GM23248 (cell line): Measurements from ENCODE around the gene TMED4. TPM values are rescaled to one million over a fixed set of nuclear protein-coding genes. Genes with fewer than 3 reads are reported as not detected.
"Not testable (repeated sequence)": the region's sequence is repeated elsewhere in the genome, so short reads cannot be mapped to it uniquely, and the experiment has no call there.

Source experiments
- DNase-seq: peaks from one replicate; pipeline ENCODE4 v3.0.0-alpha.2; 2015
- H2AFZ ChIP-seq: fragments of 200-600 bp; sonication (generic); 2 replicates; pipeline ENCODE4 v1.6.1; 2016; ENCODE audit warnings: antibody characterized with exemption
- H3F3A ChIP-seq: fragments of 200-600 bp; sonication (generic); 2 replicates; pipeline ENCODE4 v1.6.1; 2016; ENCODE audit warnings: mild to moderate bottlenecking, antibody characterized with exemption, mixed run types; ENCODE audit not compliant: insufficient read depth
- H3K27ac ChIP-seq: fragments of 200-600 bp; sonication (generic); 2 replicates; pipeline ENCODE4 v1.5.1; 2016; ENCODE audit warnings: mild to moderate bottlenecking
- H3K27me3 ChIP-seq: fragments of 200-600 bp; sonication (generic); replicated peaks from 2 replicates; pipeline ENCODE4 v1.6.1; 2016; ENCODE audit warnings: mild to moderate bottlenecking; ENCODE audit not compliant: insufficient read depth
- H3K36me3 ChIP-seq: fragments of 200-600 bp; sonication (generic); 2 replicates; pipeline ENCODE4 v1.6.1; 2016; ENCODE audit warnings: low read depth, mild to moderate bottlenecking
- H3K4me1 ChIP-seq: fragments of 200-600 bp; sonication (generic); 2 replicates; pipeline ENCODE4 v1.6.1; 2016; ENCODE audit warnings: mild to moderate bottlenecking; ENCODE audit not compliant: insufficient read depth
- H3K4me2 ChIP-seq: fragments of 200-600 bp; sonication (generic); one replicate; pipeline ENCODE4 v1.6.1; 2016; ENCODE audit warnings: mild to moderate bottlenecking; ENCODE audit not compliant: unreplicated experiment
- H3K4me3 ChIP-seq: fragments of 200-600 bp; sonication (generic); 2 replicates; pipeline ENCODE4 v1.5.1; 2016; ENCODE audit warnings: mild to moderate bottlenecking
- H3K79me2 ChIP-seq: fragments of 200-600 bp; sonication (generic); 2 replicates; pipeline ENCODE4 v1.6.1; 2016; ENCODE audit warnings: mild to moderate bottlenecking; ENCODE audit not compliant: insufficient read depth
- H3K9ac ChIP-seq: fragments of 200-600 bp; sonication (generic); 2 replicates; pipeline ENCODE4 v1.6.1; 2016; ENCODE audit warnings: mild to moderate bottlenecking
- H3K9me2 ChIP-seq: fragments of 200-600 bp; sonication (generic); 2 replicates; pipeline ENCODE4 v1.6.1; 2016; ENCODE audit warnings: mixed run types, mild to moderate bottlenecking, moderate library complexity; ENCODE audit not compliant: insufficient read depth
- H3K9me3 ChIP-seq: fragments of 200-600 bp; sonication (generic); one replicate; pipeline ENCODE4 v1.6.1; 2017; ENCODE audit warnings: low read depth
- H4K20me1 ChIP-seq: fragments of 200-600 bp; sonication (generic); 2 replicates; pipeline ENCODE4 v1.6.0; 2016; ENCODE audit not compliant: insufficient read depth
- EZH2 ChIP-seq: fragments of 200-600 bp; sonication (generic); IDR thresholded peaks from 2 replicates; pipeline ENCODE4 v1.6.1; 2018; ENCODE audit warnings: antibody characterized with exemption, mild to moderate bottlenecking; ENCODE audit not compliant: insufficient read depth, poor library complexity, severe bottlenecking
- EZH2phosphoT487 ChIP-seq: fragments of 200-600 bp; sonication (generic); IDR thresholded peaks from 2 replicates; pipeline ENCODE4 v1.6.1; 2018; ENCODE audit warnings: antibody characterized with exemption, moderate library complexity, mild to moderate bottlenecking, low read depth; ENCODE audit not compliant: insufficient read depth
- WGBS, 2 experiments: methylation state at CpG; one replicate each; pipeline ENCODE4 v1.1.6; 2015 to 2017; ENCODE audit warnings: low lambda C conversion rate in 2 of 2, low coverage in 1 of 2; ENCODE audit errors: missing lambda C conversion rate in 2 of 2; 5-methylcytosine and 5-hydroxymethylcytosine counted together
- in situ Hi-C: fragments of 300-500 bp; cut with MboI; formaldehyde crosslinking; loops from 2 replicates; pipeline ENCODE4 v1.15.0; 2020
- polyA plus RNA-seq: library from polyadenylated mRNA; unstranded; fragments of >200 nt; fragmentation: Nextera tagmentation; extraction: Ambion mirVana; gene quantifications from 2 replicates; pipeline ENCODE4 v1.2.1, GENCODE V29; 2016
- total RNA-seq: library from RNA; depleted of rRNA; stranded (reverse); fragments of >200 nt; shearing (Covaris generic); gene quantifications from 2 replicates; pipeline ENCODE4 v1.2.3, GENCODE V29; 2014

Gene TMED4
- total and polyA plus RNA-seq, 2 experiments from 2014 or later = 78.2 to 201 TPM

GRCh38 chr7:44559485-44559884, 22.5 kb downstream of the TMED4 start:
- no peaks in the 10 kb centered on the region for H3K27me3 ChIP-seq
- H3K9me3 ChIP-seq = no peaks in the 10 kb centered on the region
- TF ChIP-seq EZH2 (no peak), EZH2phosphoT487 (no peak)
- H3F3A ChIP-seq = no peaks in the 10 kb centered on the region
- H3K27ac ChIP-seq = no peak overlapping the region
- no peak overlapping the region for H2AFZ ChIP-seq
- no peaks in the 10 kb centered on the region for H3K9me2 ChIP-seq
- H3K36me3 ChIP-seq = peaks cover under 1% of the 10 kb centered on the region; the same call in 1 of the 2 replicates
- no peak overlapping the region for H3K4me3 ChIP-seq
- no peak overlapping the region for H3K9ac ChIP-seq
- in situ Hi-C loops = no loop called here
- H3K4me1 ChIP-seq = no peaks in the 10 kb centered on the region
- H3K79me2 ChIP-seq = no peaks in the 10 kb centered on the region
- H3K4me2 ChIP-seq = no peak overlapping the region
- WGBS, 2 experiments = 74 to 76% methylated on average over 4 of the region's 4 CpGs
- H4K20me1 ChIP-seq = no peaks in the 10 kb centered on the region
- no peak for DNase-seq

GRCh38 chr7:44557485-44557884, 24.5 kb downstream of the TMED4 start:
- no peaks in the 10 kb centered on the region for H3K79me2 ChIP-seq
- no peak for DNase-seq
- H3K9me3 ChIP-seq = no peaks in the 10 kb centered on the region
- no peaks in the 10 kb centered on the region for H4K20me1 ChIP-seq
- no peak overlapping the region for H3K4me3 ChIP-seq
- WGBS, 2 experiments = 81 to 82% methylated on average over 2 of the region's 2 CpGs
- no peak for TF ChIP-seq EZH2phosphoT487
- TF ChIP-seq EZH2 = no peak
- H3K4me1 ChIP-seq = no peaks in the 10 kb centered on the region
- no peaks in the 10 kb centered on the region for H3K9me2 ChIP-seq
- H3K27ac ChIP-seq = no peak overlapping the region
- no peaks in the 10 kb centered on the region for H3F3A ChIP-seq
- no peak overlapping the region for H3K9ac ChIP-seq
- no peak overlapping the region for H2AFZ ChIP-seq
- in situ Hi-C loops = no loop called here
- H3K36me3 ChIP-seq = no peaks in the 10 kb centered on the region
- no peaks in the 10 kb centered on the region for H3K27me3 ChIP-seq
- no peak overlapping the region for H3K4me2 ChIP-seq

GRCh38 chr7:44555350-44555749, 26.7 kb downstream of the TMED4 start:
- H4K20me1 ChIP-seq = no peaks in the 10 kb centered on the region
- no peaks in the 10 kb centered on the region for H3K4me1 ChIP-seq
- WGBS, 2 experiments = 64 to 67% methylated on average over 2 of the region's 2 CpGs
- in situ Hi-C loops = no loop called here
- H3K27me3 ChIP-seq = no peaks in the 10 kb centered on the region
- H3F3A ChIP-seq = no peaks in the 10 kb centered on the region
- H3K9me2 ChIP-seq = no peaks in the 10 kb centered on the region
- no peak for DNase-seq
- TF ChIP-seq EZH2phosphoT487 (no peak), EZH2 (no peak)
- H3K9ac ChIP-seq = no peak overlapping the region
- H3K4me2 ChIP-seq = no peak overlapping the region
- H3K4me3 ChIP-seq = no peak overlapping the region
- H3K27ac ChIP-seq = no peak overlapping the region
- no peaks in the 10 kb centered on the region for H3K36me3 ChIP-seq
- H3K79me2 ChIP-seq = no peaks in the 10 kb centered on the region
- no peak overlapping the region for H2AFZ ChIP-seq
- no peaks in the 10 kb centered on the region for H3K9me3 ChIP-seq

GRCh38 chr7:44552473-44553005, 29.5 kb downstream of the TMED4 start:
- H4K20me1 ChIP-seq, H3K4me2 ChIP-seq, H3K9ac ChIP-seq, H3K9me2 ChIP-seq, H2AFZ ChIP-seq, H3K27ac ChIP-seq, H3K4me3 ChIP-seq, in situ Hi-C loops, H3K9me3 ChIP-seq, H3K36me3 ChIP-seq, H3K79me2 ChIP-seq, H3F3A ChIP-seq, DNase-seq, H3K4me1 ChIP-seq: not testable (repeated sequence)
- WGBS, 2 experiments = 41 to 47% methylated on average over 3 of the region's 3 CpGs
- H3K27me3 ChIP-seq = 0 out of 2 replicates have a peak, but pooled peaks cover 12% of the 10 kb centered on the region

GRCh38 chr7:44549457-44549856, 32.6 kb downstream of the TMED4 start:
- in situ Hi-C loops = no loop called here
- Histone ChIP-seq H3K4me2 (no peak overlapping the region), H3K9ac (no peak overlapping the region), H3K79me2 (no peaks in the 10 kb centered on the region), H3K4me1 (no peaks in the 10 kb centered on the region), H3K36me3 (no peaks in the 10 kb centered on the region), H4K20me1 (no peaks in the 10 kb centered on the region), H2AFZ (no peak overlapping the region), H3K9me2 (no peaks in the 10 kb centered on the region), H3K27ac (no peak overlapping the region), H3K27me3 (0 out of 2 replicates have a peak, but pooled peaks cover 12% of the 10 kb centered on the region), H3K9me3 (no peaks in the 10 kb centered on the region), H3K4me3 (no peak overlapping the region), H3F3A (no peaks in the 10 kb centered on the region)
- WGBS, 2 experiments = 27 to 44% methylated on average over 3 of the region's 3 CpGs
- TF ChIP-seq EZH2 = no peak
- no peak for DNase-seq
